Measurements from ENCODE around the gene LRRC32.

LRRC32 gene

DNA sequence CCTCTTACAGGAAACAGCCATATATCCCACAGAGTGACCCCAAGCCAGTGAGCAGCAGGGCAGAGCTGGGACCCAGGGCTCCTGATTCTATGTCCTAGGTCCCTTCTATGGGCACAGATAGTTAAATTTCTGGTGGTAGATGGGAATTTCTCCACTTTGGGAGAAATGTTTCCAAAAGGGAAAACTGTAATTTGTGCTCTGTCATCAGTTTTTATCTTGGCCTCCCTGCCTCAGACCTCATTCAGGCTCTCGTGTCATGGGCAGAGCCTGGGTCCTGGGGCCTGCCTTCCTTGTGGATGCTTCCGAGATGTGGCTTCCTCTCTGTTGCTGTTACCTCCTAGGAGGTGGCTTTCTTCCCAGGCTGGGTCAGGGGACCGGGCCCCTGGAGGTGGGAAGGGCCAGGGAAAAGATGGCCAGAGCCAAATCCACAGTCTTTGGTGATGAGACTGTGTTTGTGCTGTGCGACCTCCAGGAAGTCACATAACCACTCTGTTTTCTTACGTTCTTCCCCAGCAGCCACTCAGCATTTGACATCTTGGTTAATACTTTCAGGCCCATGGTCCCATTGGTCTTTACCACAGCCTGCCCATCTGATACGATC is 8.6 kb downstream of the LRRC32 start:
- DNase-seq = no peak

DNA sequence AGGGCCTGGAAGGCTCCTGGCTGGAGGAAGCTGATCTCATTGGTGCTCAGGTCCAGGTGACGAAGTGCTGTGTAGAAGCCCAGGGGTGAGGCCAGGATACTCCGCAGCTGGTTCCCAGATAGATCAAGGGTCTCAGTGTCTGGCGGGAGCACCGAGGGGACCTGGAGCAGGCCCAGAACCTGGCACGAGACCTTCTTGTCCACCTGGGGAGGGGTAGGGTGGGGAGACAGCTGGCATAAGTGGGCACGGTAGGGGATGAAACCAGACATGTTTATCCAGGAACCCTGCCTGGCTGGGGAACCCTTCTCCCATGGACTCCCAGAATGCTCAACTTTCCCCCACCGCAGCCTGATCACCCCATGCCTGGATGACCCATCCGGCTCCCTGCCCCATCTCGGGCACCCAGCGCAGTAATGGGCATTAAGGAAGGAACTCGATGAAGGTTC is 9.2 kb downstream of the LRRC32 start:
- DNase-seq = no peak

DNA sequence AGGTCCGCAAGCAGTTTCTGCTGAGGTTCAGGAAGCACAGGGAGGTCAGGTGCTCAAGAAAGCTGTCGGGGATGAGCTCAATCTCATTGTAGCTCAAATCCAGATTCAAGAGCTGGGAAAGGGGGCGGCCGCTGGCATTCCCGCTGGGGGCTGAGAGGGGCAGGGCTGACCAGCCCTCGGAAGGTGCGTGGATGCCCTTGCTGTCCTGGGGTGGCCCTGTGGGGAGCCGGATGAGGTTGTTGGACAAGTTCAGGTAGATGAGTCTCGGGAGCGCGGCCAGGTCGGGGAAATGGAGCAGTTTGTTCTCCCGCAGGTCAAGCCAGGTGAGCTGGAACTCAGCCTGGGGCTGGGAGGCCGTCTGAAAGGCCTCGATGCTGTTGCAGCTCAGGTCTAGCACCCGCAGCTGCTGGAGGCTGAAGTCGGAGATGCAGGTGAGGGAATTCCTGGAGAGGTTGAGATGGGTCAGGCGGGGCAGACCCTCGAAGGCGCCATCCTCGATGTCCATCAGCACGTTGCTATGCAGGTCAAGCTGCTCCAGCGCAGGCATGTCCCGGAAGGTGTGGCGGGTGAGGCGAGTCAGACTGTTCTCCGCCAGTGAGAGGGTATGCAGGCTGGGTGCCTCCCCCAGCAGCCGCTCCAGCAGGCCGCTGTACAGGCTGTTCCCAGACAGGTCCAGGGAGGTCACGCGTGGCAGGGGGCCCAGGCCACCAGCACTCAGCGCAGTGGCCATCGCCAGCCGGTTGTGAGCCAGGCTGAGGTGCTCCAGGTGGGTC is 9.8 kb downstream of the LRRC32 start:
- DNase-seq = no peak

DNA sequence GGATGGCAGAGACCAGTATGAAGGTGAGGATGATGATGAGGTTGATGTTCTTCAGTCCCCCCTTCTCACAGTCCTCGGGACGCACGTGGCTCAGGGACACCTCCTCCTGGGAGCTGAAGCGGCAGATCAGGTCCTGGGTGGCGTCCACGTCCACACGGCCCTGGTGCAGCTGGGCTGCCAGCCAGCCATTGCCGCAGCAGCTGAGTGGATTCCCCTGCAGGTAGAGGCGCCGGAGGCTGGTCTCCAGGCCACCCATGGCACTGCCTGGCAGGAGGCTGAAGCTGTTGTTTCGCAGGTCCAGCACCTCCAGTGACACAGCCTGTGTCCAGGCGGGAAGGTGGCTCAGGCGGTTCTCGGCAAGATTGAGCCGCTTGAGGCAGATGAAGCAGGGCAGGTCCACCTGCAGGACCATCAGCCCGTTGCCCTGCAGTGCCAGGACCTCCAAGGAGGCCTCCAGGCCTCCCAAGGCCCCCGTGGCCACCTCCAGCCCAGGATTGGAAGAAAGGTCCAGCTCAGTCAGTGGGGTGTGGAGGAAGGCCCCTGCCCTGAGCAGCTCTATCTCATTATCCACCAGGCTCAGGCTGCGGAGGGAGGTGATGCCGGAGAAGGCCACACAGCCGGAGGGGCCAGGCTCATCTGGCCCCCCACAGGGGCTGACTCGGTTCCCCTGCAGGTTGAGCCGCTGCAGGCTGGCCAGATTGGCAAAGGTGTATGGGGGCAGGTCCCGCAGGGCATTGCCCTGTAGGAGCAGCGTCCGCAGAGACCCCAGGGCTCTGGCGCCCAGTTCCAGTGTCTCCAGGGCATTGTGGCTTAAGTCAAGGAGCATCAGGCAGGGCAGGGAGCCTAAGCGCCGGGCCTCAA is 10.6 kb downstream of the LRRC32 start:
- no peak for DNase-seq

DNA sequence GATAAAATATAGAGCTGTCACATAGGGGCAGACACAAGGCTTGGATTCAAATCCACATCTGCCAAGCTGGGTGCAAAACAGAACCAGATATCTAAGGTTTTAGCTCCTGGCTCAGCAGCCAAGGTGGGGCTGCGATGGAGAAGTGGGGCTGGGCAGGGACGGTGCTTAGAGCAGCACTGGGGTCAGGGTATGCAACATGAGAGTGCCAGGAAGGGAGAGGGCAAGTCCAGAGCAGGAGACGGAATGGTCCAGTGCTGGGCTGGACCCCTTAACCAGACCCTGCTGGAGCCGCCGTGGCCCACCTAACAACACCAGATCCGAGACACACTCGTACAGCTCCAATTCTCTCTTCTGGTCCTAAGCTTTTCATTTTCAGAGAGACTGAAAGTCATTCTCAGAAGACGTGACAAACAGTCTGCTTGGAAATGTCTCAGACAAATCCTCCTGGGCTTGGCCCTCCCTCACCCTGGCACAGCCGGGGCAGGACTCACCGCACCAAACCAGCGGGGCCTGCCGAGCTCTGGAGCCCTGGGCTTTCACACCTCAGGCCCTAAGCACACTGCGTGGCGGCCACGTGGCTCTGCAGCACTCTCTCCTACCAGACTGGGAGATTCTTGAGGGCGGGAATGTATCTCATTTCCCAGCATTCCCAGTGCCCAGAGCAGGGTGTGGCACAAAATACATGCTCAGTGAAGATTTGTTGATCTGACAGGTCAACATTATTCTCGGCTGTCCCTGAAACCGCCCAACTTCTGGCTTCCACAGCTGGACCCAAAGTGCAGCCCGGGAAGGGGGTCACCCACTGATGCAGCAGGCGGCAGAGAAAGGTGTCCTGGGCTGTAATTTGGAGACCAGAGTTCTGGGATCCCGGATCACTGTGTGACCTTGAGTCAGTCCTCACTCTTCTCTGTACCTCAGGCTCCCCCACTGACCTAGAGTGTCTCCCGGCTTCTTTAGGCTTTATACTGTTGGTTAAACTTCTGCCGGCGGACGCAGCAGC is 11.6 kb downstream of the LRRC32 start:
- no peak for DNase-seq

DNA sequence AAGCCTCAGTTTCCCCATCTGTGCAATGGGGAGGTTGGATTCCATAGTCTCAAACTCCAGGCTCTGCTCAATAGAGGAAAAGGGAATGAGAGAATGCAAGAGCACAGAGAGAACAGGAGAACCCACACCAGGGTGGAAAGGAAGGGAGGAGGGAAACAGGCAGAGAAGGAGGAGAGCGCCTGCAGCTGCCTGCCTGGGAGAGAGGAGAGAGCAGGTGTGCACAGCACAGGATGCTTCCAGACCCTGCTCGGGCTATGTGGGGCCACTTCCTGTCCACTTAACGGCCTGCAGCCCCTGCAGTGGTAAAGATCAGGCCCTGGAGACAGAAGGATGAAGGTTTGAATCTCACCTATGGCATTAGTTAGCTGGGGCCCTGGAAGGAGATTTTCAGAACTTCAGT is 12.3 kb downstream of the LRRC32 start:
- no peak for DNase-seq

DNA sequence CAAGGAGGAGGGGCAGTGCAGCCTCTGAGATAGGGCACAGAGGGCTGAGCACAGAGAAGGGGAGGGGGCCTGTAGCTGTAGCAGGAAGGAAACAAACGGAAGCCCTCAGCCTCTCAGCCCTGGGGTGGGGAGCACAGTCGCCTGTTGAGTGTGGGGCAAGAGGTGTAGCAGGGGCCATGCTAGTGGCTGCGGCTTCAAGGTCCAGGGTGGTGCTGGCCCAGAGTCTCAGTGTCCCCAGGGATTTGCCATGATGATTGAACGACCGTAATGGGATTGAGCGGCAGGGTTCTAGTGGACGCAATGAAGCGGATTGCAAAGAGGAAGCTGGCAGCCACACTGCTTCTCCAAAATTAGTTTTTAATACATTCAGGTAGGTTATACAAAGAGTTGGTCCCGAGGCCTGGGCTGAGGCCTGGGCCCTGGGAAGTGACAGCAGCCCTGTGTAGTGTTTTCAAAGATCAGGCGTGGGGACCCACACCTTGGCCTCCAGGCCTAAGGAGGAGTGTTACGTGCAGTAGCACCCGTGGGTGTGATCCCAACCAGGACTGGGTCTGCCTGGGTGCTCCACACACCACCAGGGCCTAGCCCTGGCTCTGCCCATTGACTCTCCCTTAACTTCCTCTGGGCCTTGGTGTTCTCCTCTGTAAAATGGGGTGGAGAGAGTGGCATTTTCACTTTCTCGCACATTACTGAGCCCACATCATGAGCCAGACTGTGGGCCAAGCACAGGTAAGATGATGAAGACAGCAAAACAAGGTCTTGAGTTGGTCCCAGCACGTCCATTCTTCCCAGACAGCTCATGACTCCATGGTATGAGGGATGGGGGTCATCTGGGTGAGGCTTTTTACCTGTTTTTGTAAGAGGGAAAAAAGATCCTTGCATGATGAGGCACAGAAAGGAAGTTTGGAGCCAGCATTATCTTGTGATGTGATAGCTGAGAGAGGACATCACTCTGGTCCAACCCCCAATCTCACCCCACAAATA is 13.1 kb downstream of the LRRC32 start:
- DNase-seq = no peak

DNA sequence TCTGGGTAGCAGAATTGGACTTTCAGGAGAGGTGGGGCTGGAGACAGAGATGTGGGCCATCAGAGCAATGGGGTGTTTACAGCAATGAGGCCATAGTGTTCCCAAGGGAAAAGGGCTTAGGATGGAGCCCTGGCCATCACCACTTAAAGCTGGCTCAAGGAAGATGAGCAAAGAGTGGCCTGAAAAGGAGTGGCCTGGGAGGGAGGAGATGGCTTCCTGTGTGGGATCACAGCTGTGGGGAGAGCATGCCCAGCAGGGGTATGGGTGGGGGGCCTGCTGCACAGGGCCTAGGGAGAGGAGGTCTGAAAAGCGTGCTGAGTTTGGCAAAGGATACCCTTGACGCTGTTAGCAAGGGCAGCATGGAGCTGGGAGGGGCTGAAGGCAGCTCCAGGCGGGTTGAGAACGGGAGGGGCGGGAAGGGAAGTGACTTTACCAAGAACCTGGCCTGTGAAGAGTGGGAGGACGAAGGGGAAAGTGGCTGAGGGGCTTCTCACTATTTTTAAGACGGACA is 13.9 kb downstream of the LRRC32 start:
- no peak for DNase-seq

DNA sequence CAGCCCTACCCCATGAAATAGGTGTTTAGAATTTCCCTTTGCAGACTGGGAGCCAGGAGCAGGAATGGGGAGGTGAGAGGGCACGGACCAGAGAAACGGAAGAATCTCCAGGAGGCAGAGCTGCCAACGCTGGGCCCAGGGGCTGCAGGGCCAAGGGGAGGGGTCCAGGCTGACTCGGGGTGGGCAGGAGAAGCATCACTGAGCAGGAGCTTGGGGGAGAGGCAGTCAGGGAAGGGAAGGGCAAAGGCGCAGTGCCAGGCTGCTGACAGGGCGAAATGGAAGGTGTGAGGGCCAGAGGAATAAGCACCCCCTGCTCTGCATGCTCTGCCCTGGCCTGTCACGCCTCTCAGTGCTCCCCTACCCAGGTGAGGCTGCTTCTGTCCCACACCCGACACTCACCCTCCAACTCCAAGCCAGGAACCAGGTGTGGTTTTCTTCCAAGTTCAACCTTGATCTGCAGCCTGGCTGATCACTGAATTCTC is 14.5 kb downstream of the LRRC32 start:
- DNase-seq = no peak

DNA sequence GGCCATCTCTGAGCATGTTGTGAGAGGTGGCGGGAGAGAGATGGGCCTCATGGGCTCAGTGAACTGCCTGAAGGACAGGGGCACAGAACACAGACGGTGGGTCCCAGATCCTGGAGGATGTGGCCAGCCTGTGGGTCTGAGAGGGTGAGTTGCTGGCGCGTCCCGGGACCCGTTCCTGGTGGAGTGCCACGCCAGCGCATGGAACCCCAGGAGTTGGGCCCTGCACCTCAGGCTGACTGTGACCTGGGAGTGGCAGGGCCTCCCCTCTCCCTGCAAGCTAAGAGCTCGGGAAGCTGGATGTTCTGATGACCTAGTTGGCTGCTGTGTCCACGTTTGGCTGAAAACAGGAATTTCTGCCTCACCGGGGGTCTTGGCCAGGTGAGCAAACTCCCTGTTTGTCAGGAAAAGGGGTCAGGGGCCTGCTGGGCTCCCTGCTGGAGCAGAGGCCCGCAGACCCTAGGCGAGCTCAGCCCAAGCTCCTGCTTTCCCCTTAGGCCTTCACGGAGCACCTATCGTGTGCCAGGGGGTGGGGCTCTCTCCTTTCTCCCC is 15.0 kb downstream of the LRRC32 start:
- no peak for DNase-seq

DNA sequence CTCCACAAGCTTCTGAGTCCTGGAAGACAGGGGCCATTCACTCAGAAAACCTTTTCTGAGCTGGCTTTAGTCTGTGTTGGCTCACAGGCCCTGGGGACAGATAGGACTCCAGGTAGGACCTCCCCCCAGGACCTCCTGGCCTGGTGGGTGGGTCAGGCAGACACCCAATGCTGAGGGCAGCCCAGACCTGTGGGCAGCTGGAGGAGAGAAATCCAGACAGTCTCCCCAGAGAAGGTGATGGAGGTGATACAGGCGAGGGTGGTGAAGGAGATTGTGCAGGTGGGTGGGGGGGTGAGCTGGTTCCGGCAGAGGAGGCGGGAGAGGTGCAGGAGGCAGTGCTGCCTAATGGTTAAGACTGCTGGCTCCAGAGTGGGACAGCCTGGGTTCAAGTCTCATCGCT is 15.6 kb downstream of the LRRC32 start:
- DNase-seq = no peak

DNA sequence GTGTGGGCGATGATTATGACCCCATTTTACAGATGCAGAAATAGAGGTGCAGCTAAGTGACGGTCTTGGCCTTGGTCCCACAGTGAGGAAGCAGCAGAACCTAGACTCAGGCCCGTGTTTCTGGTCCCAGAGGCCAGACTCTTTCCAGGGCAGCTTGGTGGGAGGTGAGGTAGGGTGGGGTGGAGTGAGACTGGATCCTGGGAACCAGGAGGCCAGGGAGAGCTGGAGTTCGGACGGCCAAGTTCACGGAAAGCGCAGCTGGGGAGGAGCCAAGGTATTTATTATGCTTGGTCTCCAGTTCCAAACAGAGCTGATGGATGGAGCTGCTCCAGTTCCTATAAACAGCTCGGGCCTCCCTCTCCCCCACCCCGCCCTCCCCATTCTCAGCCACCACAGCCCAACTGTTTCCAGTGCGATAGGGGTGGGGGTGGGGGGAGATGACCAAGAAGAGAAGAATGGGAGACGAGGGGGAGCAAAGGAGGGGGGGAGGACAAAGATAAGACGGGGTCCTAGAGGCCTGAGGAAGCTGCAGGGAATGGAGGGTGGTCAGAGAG is 16.2 kb downstream of the LRRC32 start:
- DNase-seq = no peak

DNA sequence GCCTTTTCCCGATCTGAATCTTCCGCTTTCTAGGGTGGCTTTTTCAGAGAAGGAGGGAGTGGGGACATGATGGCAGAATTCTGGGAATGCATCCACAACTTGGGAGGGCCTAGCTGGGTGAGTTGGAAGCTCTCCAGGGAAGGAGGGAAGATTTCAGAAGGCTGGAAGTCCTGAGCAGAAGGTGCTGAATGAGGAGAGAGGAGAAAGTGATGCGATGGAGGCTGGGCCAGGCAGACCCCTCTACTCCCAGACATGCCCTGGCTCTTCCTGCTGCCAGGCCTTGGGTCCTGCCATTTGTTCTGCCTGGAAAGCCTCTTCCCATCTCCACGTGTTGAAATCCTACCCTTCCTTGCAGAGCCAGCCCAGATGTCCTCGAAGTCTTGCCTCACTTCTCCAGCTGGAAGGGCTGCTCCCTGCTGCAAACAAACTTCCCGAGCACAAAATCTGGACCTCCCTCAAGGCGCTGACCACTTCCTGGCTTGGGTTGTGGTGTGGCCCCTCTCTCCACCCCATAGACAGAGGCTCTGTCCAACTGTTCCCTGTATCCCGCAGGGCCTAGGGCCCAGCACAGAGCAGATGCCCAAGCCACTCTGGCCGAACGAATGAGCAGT is 16.8 kb downstream of the LRRC32 start:
- DNase-seq = no peak

DNA sequence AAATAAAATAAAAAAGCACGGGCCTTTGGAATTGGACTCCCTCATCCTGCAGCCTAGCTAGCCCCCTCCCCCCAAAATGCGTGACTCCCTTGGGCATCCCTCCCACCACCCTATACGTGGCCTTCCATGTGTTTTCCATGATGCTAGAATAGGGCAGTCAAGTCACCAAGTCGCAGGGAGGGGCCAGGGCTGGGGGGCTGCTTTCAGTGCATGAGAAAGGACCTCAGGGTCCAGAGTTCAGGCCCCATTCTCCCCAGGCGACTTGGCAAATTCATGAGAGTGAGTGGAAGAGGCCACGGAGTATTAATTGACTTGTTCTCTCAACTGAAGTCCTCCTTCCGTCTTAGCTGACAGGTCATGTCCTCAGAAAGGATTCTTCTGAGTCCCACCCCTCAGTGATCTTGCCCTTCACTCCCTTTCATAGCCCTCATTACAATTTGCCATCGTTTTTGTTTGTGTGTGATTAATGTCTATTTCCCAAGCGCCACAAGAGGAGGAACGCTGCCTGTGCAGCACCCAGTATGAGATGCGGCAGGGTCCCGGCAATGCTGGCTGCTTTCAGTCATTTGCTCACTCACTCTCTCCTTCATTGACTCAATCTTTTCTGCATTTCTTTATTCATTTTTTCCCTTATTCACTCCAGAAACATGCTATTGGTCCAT is 17.4 kb downstream of the LRRC32 start:
- no peak for DNase-seq

DNA sequence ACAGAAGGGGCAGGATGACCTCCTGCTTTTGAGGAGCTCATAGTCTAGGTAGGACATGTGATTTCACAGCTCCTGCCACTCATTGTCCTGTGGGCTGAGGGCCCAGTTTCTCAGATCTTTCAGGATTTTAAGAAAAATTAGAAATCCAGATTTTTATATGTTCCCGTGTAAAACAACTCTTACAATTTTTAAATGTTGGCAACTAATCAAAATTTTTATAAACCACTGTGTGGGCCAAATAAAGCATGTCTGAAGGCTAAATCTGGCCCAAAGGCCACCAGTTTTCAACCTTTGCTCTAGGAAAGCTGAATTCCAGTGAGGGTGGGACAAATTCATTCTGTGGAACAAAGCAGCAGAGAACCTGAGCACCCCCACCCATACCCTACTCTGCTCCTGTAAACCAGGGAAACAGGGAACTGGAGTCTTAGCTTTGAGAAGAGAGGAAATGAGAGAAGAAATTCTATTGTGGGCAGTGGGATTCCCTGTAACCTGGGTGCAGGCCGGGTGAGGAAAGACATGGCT is 20.6 kb downstream of the LRRC32 start:
- no peak for DNase-seq

DNA sequence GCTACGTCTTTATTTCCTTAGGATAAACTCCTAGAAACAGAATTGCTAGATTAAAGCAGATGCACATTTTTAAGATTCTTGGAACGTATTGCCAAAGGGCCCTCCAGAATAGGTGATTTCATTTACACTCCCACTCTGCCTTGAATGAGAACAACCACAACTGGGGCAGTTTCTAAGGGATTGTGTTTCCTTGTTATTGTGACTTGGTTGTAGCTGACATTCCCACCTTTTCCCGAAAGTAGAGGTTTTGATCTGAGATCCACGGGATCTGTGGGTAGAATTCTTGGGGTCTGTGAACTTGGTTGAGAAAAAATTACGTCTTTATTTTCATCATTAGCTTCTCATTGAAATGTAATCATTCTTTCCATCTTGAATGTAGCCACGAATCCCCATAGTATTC is 21.5 kb downstream of the LRRC32 start:
- no peak for DNase-seq

DNA sequence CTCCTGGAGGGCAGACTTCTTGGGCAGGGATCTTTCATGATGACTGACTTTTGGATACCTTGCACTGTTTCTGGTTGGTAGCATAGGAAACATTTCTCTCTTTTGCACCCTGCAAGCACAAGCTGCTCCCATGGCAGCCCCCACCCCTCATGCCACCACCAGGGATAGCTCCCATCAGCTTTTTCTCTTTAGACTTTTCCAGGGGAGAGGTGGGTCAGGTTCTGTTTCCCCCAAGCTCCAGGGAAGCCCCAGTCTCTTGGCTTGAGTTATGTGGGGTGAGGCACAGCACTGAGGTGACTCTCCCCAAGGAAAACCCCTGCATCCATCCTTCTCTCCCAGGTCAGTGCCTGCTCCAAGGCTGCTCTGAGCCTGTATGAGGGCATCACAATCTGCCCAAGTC is 22.5 kb downstream of the LRRC32 start:
- DNase-seq = no peak

DNA sequence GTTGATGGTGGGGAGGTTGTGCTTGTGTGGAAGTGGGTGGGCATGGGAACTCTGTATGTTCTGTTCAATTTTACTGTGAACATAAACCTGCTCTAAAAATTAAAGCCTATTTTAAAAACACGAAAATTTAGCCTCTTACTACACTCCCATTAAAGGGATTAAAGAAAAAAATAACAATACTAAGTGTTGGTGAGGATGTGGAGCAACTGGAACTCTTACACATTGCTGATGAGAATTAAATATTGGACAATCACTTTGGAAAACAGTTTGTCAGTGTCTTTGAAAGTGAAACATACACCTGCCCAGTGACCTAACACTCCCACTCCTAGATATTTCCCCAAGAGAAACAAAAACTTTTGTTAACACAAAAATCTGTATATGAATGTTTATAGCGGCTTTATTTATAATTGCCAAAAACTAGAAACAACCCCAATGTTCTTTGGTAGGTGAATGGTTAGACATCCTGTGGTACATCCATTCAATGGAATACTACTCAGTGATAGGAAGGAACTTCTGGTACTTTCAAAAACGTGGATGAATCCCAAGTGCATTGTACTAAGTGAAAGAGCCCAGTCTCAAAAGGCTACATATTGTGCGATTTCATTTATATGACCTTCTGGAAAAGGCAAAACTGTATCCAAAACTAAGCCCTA is 23.5 kb downstream of the LRRC32 start:
- DNase-seq = no peak
